H1 (cell line): ENCODE results near the gene GPC1. TPM values are rescaled to one million over a fixed set of nuclear protein-coding genes. Genes with fewer than 3 reads are reported as not detected.

Source experiments
- POLR2A ChIP-seq, 2 experiments: IDR thresholded peaks; 1 replicate in 1 of 2; 2 replicates in 1 of 2; pipeline ENCODE4 v1.6.1; 2011; ENCODE audit warnings: low read depth in 2 of 2, low read length in 2 of 2, mild to moderate bottlenecking in 2 of 2; ENCODE audit errors: control extremely low read depth in 1 of 2
- SAP30 ChIP-seq: fragments of 300-600 bp; sonication (generic); IDR thresholded peaks from 2 replicates; pipeline ENCODE4 v1.7.1; 2012; ENCODE audit warnings: low read length, moderate library complexity, mild to moderate bottlenecking, inconsistent platforms; ENCODE audit not compliant: insufficient read depth, insufficient replicate concordance
- polyA plus RNA-seq, 7 experiments: library from polyadenylated mRNA; depleted of rRNA in 3 of 7; stranded (reverse) in 5 of 7; unstranded in 2 of 7; fragments of >200 nt in 5 of 7; fragments of 200-250 nt in 2 of 7; gene quantifications; 1 replicate in 5 of 7; 2 replicates in 1 of 7; 4 replicates in 1 of 7; pipeline versions ENCODE4 v1.2.1 to v1.2.3, GENCODE V29; 2011 to 2013; ENCODE audit warnings: missing spikeins in 2 of 7, mixed read lengths in 2 of 7
- total RNA-seq: library from RNA; stranded (reverse); fragmentation: NEBNext Ultra II Directional; extraction: Animal tissue kit (Norgen Biotek cat#: 25700); gene quantifications from 2 replicates; pipeline ENCODE4 v1.2.1, GENCODE V29; 2021

GPC1 gene
- total and polyA plus RNA-seq, 2 of the 8 experiments (the other 6 are each of a cell fraction or from before 2014, with no cell fraction given), result 21.9 to 28.3 TPM

- no peak for TF ChIP-seq SAP30
- TF ChIP-seq POLR2A (IDR thresholded peaks at IDR 0.05; ENCODE audit: control extremely low read depth in 1 of 2, low read depth in 2 of 2, low read length in 2 of 2), result no peak
These were observed 26.1 kb downstream of the GPC1 start (continued) for GRCh38 chr2:240461471-240462072.
